ENCODE measurements around the gene SF3B1.

The SF3B1 gene

GRCh38 chr2:197340591-197340990 is 94.2 kb downstream of the SF3B1 start:
- Mint-ChIP-seq H3K4me3 (no peak overlapping the region), H3K9me3 (no peaks in the 10 kb centered on the region), H3K27me3 (no peaks in the 10 kb centered on the region), H3K4me1 (peaks cover 25% of the 10 kb centered on the region), H3K36me3 (no peaks in the 10 kb centered on the region), H3K27ac (no peak overlapping the region)

Data from activated naive CD4-positive, alpha-beta T cell treated with anti-CD3 and anti-CD28 coated beads, Interleukin-2, amount 50 U/mL, for 24 hours (primary cell).